Measurements from ENCODE around the gene UBN1.

The UBN1 gene

GRCh38 chr16:4859900-4860255 lies 12.6 kb downstream of the UBN1 start:
- H3K4me2 ChIP-seq (ENCODE audit: low read depth, low read length, poor library complexity, severe bottlenecking): no peak overlapping the region
- no peak overlapping the region for H3K4me3 ChIP-seq (ENCODE audit: insufficient read depth, low read length, poor library complexity, severe bottlenecking)
- TF ChIP-seq CTCF (IDR thresholded peaks at IDR 0.05; ENCODE audit: insufficient read depth, low read length, poor library complexity, severe bottlenecking): no peak
- TF ChIP-seq EZH2phosphoT487 (conservative IDR thresholded peaks at IDR 0.05; ENCODE audit: low read length): no peak
- peaks cover 33% of the 10 kb centered on the region for H3K79me2 ChIP-seq (ENCODE audit: insufficient read depth, low read length)
- no peaks in the 10 kb centered on the region for H4K20me1 ChIP-seq (ENCODE audit: low read depth, low read length)
- no peaks in the 10 kb centered on the region for H3K9me3 ChIP-seq (ENCODE audit: insufficient read depth, low read length)
- no peaks in the 10 kb centered on the region for H3F3A ChIP-seq (ENCODE audit: insufficient read depth)
- no peaks in the 10 kb centered on the region for H3K27me3 ChIP-seq (ENCODE audit: low read length)
- no peaks in the 10 kb centered on the region for H3K9me2 ChIP-seq (replicated peaks; ENCODE audit: insufficient read depth, low read length)
- peaks cover 12% of the 10 kb centered on the region; the same call in 1 of the 2 replicates for H3K36me3 ChIP-seq (ENCODE audit: low read length)
- H3K9ac ChIP-seq (ENCODE audit: low read length): no peak overlapping the region
- H2AFZ ChIP-seq (ENCODE audit: low read depth, low read length, severe bottlenecking): no peak overlapping the region
- no peak overlapping the region for H3K27ac ChIP-seq (ENCODE audit: low read depth, low read length)

DNA sequence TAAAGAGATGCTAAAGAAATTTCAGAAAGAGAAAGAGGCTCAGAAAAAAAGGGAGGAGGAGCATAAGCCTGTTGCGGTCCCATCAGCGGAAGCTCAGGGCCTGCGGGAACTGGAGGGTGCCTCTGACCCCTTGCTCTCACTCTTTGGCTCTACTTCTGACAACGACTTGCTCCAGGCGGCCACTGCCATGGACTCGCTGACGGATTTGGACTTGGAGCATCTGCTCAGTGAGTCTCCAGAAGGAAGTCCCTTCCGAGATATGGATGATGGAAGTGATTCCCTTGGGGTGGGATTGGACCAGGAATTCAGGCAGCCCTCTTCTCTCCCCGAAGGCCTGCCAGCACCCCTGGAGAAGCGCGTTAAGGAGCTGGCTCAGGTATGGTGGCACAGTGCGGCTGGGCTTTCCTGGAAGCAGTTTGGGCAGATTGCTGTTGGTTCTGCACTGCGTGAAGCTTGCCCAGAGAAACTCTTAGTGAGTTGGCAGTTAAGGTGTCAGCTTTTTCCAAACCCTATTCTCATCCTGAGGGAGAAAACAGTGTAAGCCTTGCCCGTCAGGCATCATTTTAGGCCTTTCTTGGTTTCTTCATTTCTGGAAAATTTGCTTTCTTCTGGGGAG lies 13.6 kb downstream of the UBN1 start:
- H2AFZ ChIP-seq (ENCODE audit: low read depth, low read length, severe bottlenecking): no peak overlapping the region
- no peak overlapping the region for H3K9ac ChIP-seq (ENCODE audit: low read length)
- H3K27ac ChIP-seq (ENCODE audit: low read depth, low read length): no peak overlapping the region
- H4K20me1 ChIP-seq (ENCODE audit: low read depth, low read length): no peaks in the 10 kb centered on the region
- H3K9me3 ChIP-seq (ENCODE audit: insufficient read depth, low read length): no peaks in the 10 kb centered on the region
- no peak overlapping the region for H3K4me3 ChIP-seq (ENCODE audit: insufficient read depth, low read length, poor library complexity, severe bottlenecking)
- H3K36me3 ChIP-seq (ENCODE audit: low read length): peaks cover 12% of the 10 kb centered on the region; the same call in 1 of the 2 replicates
- H3K9me2 ChIP-seq (replicated peaks; ENCODE audit: insufficient read depth, low read length): no peaks in the 10 kb centered on the region
- H3K79me2 ChIP-seq (ENCODE audit: insufficient read depth, low read length): peaks cover 39% of the 10 kb centered on the region
- H3K27me3 ChIP-seq (ENCODE audit: low read length): no peaks in the 10 kb centered on the region
- no peaks in the 10 kb centered on the region for H3F3A ChIP-seq (ENCODE audit: insufficient read depth)
- H3K4me2 ChIP-seq (ENCODE audit: low read depth, low read length, poor library complexity, severe bottlenecking): no peak overlapping the region
- no peak for TF ChIP-seq EZH2phosphoT487 (conservative IDR thresholded peaks at IDR 0.05; ENCODE audit: low read length)
- no peak for TF ChIP-seq CTCF (IDR thresholded peaks at IDR 0.05; ENCODE audit: insufficient read depth, low read length, poor library complexity, severe bottlenecking)

DNA sequence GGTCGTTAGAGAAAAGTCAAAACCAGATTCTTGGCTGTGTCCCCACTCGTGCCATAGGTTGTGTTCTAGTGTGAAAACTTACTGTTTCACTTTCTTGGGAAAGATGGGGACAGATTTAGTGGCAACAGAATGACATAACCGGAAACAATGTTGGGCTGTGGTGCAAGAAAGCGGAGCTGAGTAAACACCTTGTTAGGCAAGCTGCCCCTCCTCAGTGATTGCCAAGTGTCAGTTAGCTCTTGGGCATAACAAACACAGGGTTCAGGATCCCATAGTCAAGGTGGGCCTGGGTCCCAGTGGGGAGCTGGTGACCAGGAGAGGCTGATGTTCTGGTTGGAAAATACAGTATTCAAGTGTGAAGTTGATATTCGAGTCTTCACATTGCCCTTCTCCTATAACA lies 15.4 kb downstream of the UBN1 start:
- Histone ChIP-seq H3K9ac (ENCODE audit: low read length) (no peak overlapping the region), H3K9me3 (ENCODE audit: insufficient read depth, low read length) (no peaks in the 10 kb centered on the region)

More for the DNA sequence above, 15.4 kb downstream of the UBN1 start:
- H3K36me3 ChIP-seq (ENCODE audit: low read length): peaks cover 10% of the 10 kb centered on the region; the same call in 1 of the 2 replicates
- peaks cover 57% of the 10 kb centered on the region for H3K79me2 ChIP-seq (ENCODE audit: insufficient read depth, low read length)
- H3K9me2 ChIP-seq (replicated peaks; ENCODE audit: insufficient read depth, low read length): no peaks in the 10 kb centered on the region
- H3F3A ChIP-seq (ENCODE audit: insufficient read depth): no peaks in the 10 kb centered on the region
- no peak overlapping the region for H3K4me3 ChIP-seq (ENCODE audit: insufficient read depth, low read length, poor library complexity, severe bottlenecking)
- TF ChIP-seq CTCF (IDR thresholded peaks at IDR 0.05; ENCODE audit: insufficient read depth, low read length, poor library complexity, severe bottlenecking): no peak
- TF ChIP-seq EZH2phosphoT487 (conservative IDR thresholded peaks at IDR 0.05; ENCODE audit: low read length): no peak
- H3K4me2 ChIP-seq (ENCODE audit: low read depth, low read length, poor library complexity, severe bottlenecking): no peak overlapping the region
- no peak overlapping the region for H3K27ac ChIP-seq (ENCODE audit: low read depth, low read length)
- no peaks in the 10 kb centered on the region for H3K27me3 ChIP-seq (ENCODE audit: low read length)
- H2AFZ ChIP-seq (ENCODE audit: low read depth, low read length, severe bottlenecking): no peak overlapping the region
- no peaks in the 10 kb centered on the region for H4K20me1 ChIP-seq (ENCODE audit: low read depth, low read length)

Measured in SU-DHL-6 (cell line).